Neural progenitor cell (in vitro differentiated cells): ENCODE results near the gene CCDC169. TPM values are rescaled to one million over a fixed set of nuclear protein-coding genes. Genes with fewer than 3 reads are reported as not detected.

Experiments used
- DNase-seq: peaks from one replicate; pipeline ENCODE4 v3.0.0-alpha.2; 2016; ENCODE audit warnings: low spot score
- H2AFZ ChIP-seq: fragments of 200-600 bp; sonication (generic); replicated peaks from 2 replicates; pipeline ENCODE4 v1.6.1; 2016; ENCODE audit warnings: antibody characterized with exemption
- H3F3A ChIP-seq: fragments of 200-600 bp; sonication (generic); 2 replicates; pipeline ENCODE4 v1.6.1; 2016; ENCODE audit warnings: antibody characterized with exemption, low read depth
- H3K27ac ChIP-seq: fragments of 200-600 bp; sonication (generic); 2 replicates; pipeline ENCODE4 v1.5.1; 2016; ENCODE audit warnings: mild to moderate bottlenecking
- H3K27me3 ChIP-seq: fragments of 200-600 bp; sonication (generic); 2 replicates; pipeline ENCODE4 v1.6.1; 2016; ENCODE audit warnings: mild to moderate bottlenecking, moderate library complexity
- H3K36me3 ChIP-seq: fragments of 200-600 bp; sonication (generic); 2 replicates; pipeline ENCODE4 v1.5.1; 2016
- H3K4me1 ChIP-seq: fragments of 200-600 bp; sonication (generic); 2 replicates; pipeline ENCODE4 v1.6.1; 2016; ENCODE audit warnings: mixed run types
- H3K4me2 ChIP-seq: fragments of 200-600 bp; sonication (generic); 2 replicates; pipeline ENCODE4 v1.6.1; 2016
- H3K4me3 ChIP-seq: fragments of 200-600 bp; sonication (generic); 2 replicates; pipeline ENCODE4 v1.5.1; 2016
- H3K79me2 ChIP-seq: fragments of 200-600 bp; sonication (generic); 2 replicates; pipeline ENCODE4 v1.6.1; 2016; ENCODE audit warnings: low read depth
- H3K9ac ChIP-seq: fragments of 200-600 bp; sonication (generic); 2 replicates; pipeline ENCODE4 v1.6.1; 2016
- H3K9me3 ChIP-seq: fragments of 200-600 bp; sonication (generic); 2 replicates; pipeline ENCODE4 v1.5.1; 2016; ENCODE audit warnings: low read depth
- H4K20me1 ChIP-seq: fragments of 200-600 bp; sonication (generic); 2 replicates; pipeline ENCODE4 v1.6.1; 2016; ENCODE audit warnings: low read depth
- H3K27ac Mint-ChIP-seq: 3 replicates; pipeline ENCODE4 v1.8.0; 2021; ENCODE audit warnings: mixed read lengths
- H3K27me3 Mint-ChIP-seq: 2 replicates; pipeline ENCODE4 v1.8.0; 2022; ENCODE audit warnings: low read depth, mild to moderate bottlenecking, inconsistent platforms, moderate library complexity, mixed read lengths; ENCODE audit not compliant: insufficient read depth
- H3K36me3 Mint-ChIP-seq: 3 replicates; pipeline ENCODE4 v1.8.0; 2021; ENCODE audit warnings: mixed read lengths
- H3K4me1 Mint-ChIP-seq: 3 replicates; pipeline ENCODE4 v1.8.0; 2021; ENCODE audit warnings: mixed read lengths
- H3K4me3 Mint-ChIP-seq: 3 replicates; pipeline ENCODE4 v1.8.0; 2021; ENCODE audit warnings: mild to moderate bottlenecking, moderate library complexity, mixed read lengths
- H3K9me3 Mint-ChIP-seq: 3 replicates; pipeline ENCODE4 v1.8.0; 2020; ENCODE audit warnings: mixed read lengths
- EZH2 ChIP-seq: fragments of 200-600 bp; sonication (generic); IDR thresholded peaks from 2 replicates; pipeline ENCODE4 v1.6.1; 2017; ENCODE audit warnings: antibody characterized with exemption, mild to moderate bottlenecking, moderate library complexity
- EZH2phosphoT487 ChIP-seq: fragments of 200-600 bp; sonication (generic); IDR thresholded peaks from 2 replicates; pipeline ENCODE4 v1.6.1; 2017; ENCODE audit warnings: antibody characterized with exemption
- total RNA-seq: library from RNA; depleted of rRNA; stranded (reverse); fragments of >200 nt; gene quantifications from 2 replicates; pipeline ENCODE4 v1.2.3, GENCODE V29; 2015; ENCODE audit warnings: low replicate concordance
- TF ChIP-seq, protein P1 (sequence below): fragments of 200-600 bp; sonication (generic); IDR thresholded peaks from 2 replicates; pipeline ENCODE4 v1.5.1; 2017; ENCODE audit warnings: antibody characterized with exemption, mild to moderate bottlenecking

Gene CCDC169
- total RNA-seq, 1 donor from 2014 or later = 6.3 TPM

- no peak overlapping the region for H3K4me2 ChIP-seq
- H3K36me3 ChIP-seq = no peaks in the 10 kb centered on the region
- Mint-ChIP-seq H3K27ac (no peak overlapping the region), H3K27me3 (peaks cover 6% of the 10 kb centered on the region), H3K4me1 (no peaks in the 10 kb centered on the region), H3K36me3 (no peaks in the 10 kb centered on the region), H3K9me3 (peaks cover 15% of the 10 kb centered on the region), H3K4me3 (no peak overlapping the region)
- H3K9me3 ChIP-seq = peaks cover 9% of the 10 kb centered on the region
- DNase-seq = no peak
- no peak for TF ChIP-seq EZH2phosphoT487
- no peak for TF ChIP-seq EZH2
- TF ChIP-seq, protein P1, sequence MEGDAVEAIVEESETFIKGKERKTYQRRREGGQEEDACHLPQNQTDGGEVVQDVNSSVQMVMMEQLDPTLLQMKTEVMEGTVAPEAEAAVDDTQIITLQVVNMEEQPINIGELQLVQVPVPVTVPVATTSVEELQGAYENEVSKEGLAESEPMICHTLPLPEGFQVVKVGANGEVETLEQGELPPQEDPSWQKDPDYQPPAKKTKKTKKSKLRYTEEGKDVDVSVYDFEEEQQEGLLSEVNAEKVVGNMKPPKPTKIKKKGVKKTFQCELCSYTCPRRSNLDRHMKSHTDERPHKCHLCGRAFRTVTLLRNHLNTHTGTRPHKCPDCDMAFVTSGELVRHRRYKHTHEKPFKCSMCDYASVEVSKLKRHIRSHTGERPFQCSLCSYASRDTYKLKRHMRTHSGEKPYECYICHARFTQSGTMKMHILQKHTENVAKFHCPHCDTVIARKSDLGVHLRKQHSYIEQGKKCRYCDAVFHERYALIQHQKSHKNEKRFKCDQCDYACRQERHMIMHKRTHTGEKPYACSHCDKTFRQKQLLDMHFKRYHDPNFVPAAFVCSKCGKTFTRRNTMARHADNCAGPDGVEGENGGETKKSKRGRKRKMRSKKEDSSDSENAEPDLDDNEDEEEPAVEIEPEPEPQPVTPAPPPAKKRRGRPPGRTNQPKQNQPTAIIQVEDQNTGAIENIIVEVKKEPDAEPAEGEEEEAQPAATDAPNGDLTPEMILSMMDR = no peak
- no peaks in the 10 kb centered on the region for H4K20me1 ChIP-seq
- no peak overlapping the region for H3K27ac ChIP-seq
- no peak overlapping the region for H3K4me3 ChIP-seq
- no peaks in the 10 kb centered on the region for H3K79me2 ChIP-seq
- H3K4me1 ChIP-seq = no peaks in the 10 kb centered on the region
- H2AFZ ChIP-seq = no peak overlapping the region
- H3K9ac ChIP-seq = no peak overlapping the region
- no peaks in the 10 kb centered on the region for H3K27me3 ChIP-seq
- H3F3A ChIP-seq = no peaks in the 10 kb centered on the region
Measured at GRCh38 chr13:36219883-36220282, 77.7 kb downstream of the CCDC169 start.

DNA sequence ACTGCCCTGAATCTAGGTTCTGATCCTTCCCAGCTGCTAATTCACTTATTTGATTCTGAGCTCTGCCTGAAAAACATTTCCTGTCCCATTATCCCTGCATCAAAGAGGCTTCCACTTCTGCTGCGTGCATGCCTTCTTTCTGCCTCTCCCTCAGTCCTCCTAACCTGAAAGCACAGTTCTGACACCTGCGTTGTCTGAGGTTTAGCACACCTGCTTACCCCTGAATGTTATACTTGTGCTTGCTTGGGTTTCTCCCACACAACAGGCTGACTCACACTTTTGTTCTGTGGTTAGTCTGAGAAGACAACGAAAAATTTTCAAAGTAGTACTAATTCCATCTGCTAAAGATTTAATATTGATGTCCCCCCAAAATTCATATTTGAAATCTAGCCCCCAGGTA is 80.2 kb downstream of the CCDC169 start:
- Histone ChIP-seq H3K79me2 (no peaks in the 10 kb centered on the region), H3K27ac (no peak overlapping the region), H4K20me1 (no peaks in the 10 kb centered on the region), H3K4me3 (no peak overlapping the region), H3K36me3 (no peaks in the 10 kb centered on the region), H3K27me3 (no peaks in the 10 kb centered on the region), H3K4me1 (peaks cover 10% of the 10 kb centered on the region), H3F3A (peaks cover 10% of the 10 kb centered on the region), H2AFZ (no peak overlapping the region), H3K4me2 (no peak overlapping the region), H3K9ac (no peak overlapping the region), H3K9me3 (no peaks in the 10 kb centered on the region)
- Mint-ChIP-seq H3K4me3 (no peak overlapping the region), H3K27me3 (peaks cover 2% of the 10 kb centered on the region), H3K36me3 (no peaks in the 10 kb centered on the region), H3K27ac (no peak overlapping the region), H3K9me3 (peaks cover 12% of the 10 kb centered on the region), H3K4me1 (peaks cover 11% of the 10 kb centered on the region)
- TF ChIP-seq EZH2 (no peak), EZH2phosphoT487 (no peak)
- TF ChIP-seq, protein P1 = no peak
- DNase-seq = no peak

DNA sequence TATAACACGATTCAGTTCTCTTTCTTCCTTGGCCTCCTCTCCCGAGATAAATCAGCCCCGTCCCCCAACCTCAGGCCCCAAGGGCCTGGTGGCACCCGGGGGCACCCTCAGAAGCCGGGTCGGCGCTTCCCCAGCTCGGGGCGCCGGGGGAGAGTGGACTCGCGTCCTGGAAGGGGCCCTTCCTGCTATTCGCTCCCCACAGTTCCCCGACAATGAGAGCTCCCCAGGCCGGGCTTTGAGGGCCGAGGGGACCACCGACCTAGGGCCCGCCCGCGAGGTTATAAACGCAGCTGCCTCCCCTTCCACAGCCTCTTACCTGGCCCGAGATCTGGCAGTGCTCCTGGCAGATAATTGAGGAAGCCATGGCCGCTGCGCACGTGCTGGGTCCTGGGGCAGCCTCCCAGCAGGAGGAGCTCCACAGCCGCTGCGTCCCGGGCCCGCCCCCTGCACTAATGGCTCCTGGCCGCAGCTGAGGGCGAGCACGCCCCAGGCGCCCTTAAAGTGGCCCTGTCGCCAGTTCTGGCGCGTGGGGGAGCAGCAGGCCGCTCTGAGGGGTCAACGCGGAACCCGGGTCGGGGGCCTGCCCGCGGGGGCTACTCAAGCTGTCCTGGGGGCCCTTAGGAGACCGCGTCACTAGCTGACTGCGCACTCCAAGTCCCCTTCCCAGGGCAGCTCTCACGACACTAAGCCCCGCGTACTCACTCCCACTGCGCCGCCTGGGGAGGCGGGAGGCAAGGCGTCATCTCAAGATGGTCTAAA is 83.3 kb downstream of the CCDC169 start, which contains the start of gene SOHLH2:
Gene SOHLH2, minus strand, starts transcription at position 394 of the 759 bp plus-strand sequence. Its CDS starts 30 bp downstream, at position 364.
- H3F3A ChIP-seq = peaks cover 21% of the 10 kb centered on the region
- H4K20me1 ChIP-seq = no peaks in the 10 kb centered on the region
- no peaks in the 10 kb centered on the region for H3K79me2 ChIP-seq
- peak within 1 kb of the TSS; percentile 77 for H2AFZ ChIP-seq
- no peak within 1 kb of the TSS for H3K4me3 ChIP-seq
- H3K36me3 ChIP-seq = no peaks in the 10 kb centered on the region
- H3K27ac ChIP-seq = peak within 1 kb of the TSS; percentile 59
- peaks cover 21% of the 10 kb centered on the region for H3K4me1 ChIP-seq
- Mint-ChIP-seq H3K4me3 (no peak within 1 kb of the TSS), H3K27ac (peak within 1 kb of the TSS; percentile 73), H3K4me1 (peaks cover 22% of the 10 kb centered on the region), H3K36me3 (no peaks in the 10 kb centered on the region), H3K9me3 (peaks cover 20% of the 10 kb centered on the region), H3K27me3 (peaks cover 4% of the 10 kb centered on the region)
- no peak for DNase-seq
- H3K4me2 ChIP-seq = no peak within 1 kb of the TSS
- H3K9me3 ChIP-seq = no peaks in the 10 kb centered on the region
- no peaks in the 10 kb centered on the region for H3K27me3 ChIP-seq
- no peak within 1 kb of the TSS for H3K9ac ChIP-seq
- TF ChIP-seq EZH2 (no peak), EZH2phosphoT487 (no peak)
- TF ChIP-seq, protein P1 = no peak
